ENCODE measurements around the gene RGS11.

RGS11 gene

DNA sequence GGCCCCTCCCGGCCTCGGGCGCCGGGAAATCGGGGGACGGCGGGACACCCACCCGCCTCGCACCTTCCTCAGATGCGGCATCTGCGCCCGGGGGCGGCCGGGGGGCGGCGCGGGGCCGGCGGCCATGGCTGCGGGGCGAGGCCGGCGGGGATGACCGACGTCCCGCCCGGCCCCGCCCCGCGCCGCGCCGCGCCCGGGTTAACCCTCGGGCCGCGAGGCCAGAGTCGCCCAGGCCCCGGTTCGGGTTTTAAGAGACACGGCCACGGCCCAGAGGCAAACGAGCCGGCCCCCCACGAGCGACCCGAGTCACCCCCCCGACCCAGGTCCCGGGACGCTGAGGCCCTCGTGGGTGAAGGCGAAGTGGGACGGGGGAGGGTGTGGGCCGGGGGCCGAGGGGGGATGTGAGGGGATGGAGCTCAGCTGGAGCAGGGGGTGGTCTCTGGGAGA is at the start of gene RGS11:
Gene RGS11 (minus strand): TSS at position 159 of the 447 bp plus-strand sequence. CDS start 33 bp downstream, at position 126.
- in situ Hi-C loops (cut with HindIII; ENCODE audit: low sequenced_read_pairs), result no loop called here

DNA sequence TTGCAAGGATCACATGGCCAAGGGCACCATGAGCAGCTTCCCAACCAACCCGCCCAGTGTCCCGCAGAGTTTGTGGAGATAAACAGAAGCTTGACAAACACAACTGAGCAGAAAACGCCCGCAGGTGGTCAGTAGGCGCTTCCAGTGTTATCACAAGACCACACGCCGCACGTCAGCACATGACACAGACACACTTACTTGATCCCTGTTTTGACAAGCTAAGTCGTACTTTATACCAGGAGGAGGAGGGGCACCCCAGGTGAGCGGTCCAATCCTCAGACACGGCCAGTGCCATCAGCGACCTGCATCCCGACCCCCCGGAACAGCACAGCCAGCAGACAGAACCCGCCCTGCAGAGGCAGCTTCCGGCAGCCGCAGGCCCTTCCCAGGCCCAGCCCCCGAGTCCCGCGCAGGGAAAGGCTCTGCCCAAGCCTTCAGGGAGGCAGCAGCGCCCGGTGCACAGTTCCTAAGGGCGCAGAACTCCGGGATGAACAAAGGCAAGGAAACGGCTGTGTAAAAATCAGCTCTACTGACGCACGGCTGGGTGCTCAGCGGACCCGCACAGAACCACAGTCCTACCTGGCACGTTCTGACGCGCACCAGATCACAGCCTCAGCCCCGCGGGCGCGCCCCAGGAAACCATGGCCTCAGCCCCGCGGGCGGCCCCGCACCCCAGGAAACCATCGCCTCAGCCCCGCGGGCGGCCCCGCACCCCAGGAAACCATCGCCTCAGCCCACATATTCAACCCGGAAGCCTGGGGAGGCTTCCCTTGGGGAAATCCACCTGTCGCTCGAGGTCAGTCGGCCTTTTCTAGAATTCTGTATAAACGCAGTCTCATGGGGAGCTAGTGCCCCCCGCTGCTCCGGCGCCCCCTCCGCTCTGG is 48.9 kb upstream of the RGS11 start:
- in situ Hi-C loops (cut with HindIII; ENCODE audit: low sequenced_read_pairs), result no loop called here

DNA sequence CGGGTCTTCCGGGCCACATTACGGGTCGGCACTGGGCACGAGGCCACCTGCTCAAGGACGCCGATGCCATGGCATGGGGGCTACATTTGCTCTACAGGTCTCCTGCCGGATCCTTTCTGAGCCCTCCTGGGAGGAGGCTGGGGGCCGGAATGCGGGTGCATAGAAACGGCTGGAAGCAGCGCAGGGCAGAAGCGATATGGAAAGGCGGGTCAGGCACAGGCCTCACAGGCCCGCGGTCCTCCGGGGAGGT is 48.4 kb upstream of the RGS11 start:
- in situ Hi-C loops (cut with HindIII; ENCODE audit: low sequenced_read_pairs), result no loop called here

DNA sequence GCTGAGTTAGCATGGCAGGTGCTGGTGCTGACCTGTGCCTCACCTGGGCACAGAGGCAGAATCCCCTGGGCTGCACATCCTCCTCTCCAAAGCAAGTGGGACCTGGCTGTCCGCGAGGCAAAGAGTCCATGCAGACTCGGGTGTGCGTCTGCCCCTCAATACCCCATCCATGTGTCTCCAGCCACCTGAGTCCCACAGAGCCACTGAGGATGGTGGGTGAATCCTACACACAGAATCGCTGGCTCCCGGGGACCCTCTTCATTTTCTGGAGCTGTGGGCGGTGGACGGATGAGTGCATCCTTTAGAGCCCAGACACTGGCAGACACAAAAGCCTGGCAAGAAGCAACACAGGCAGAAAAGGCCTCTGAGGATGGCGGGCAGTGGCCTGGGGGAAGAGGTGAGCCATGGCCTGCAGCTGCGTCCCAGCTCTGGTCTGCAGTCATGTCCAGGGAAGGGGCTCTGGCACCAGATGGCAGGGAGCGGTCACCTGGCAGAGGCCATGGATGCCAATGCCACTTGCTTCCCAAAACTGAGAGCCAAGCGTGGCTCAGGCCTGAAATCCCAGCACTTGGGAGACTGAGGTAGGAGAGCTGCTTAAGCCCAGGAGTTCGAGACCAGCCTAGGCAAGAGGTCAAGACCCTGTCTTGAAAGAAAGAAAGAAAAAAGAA is 46.9 kb upstream of the RGS11 start:
- in situ Hi-C loops (cut with HindIII; ENCODE audit: low sequenced_read_pairs), result no loop called here

GRCh38 chr16:321532-321931 is 45.8 kb upstream of the RGS11 start:
- in situ Hi-C loops (cut with HindIII; ENCODE audit: low sequenced_read_pairs), result no loop called here

DNA sequence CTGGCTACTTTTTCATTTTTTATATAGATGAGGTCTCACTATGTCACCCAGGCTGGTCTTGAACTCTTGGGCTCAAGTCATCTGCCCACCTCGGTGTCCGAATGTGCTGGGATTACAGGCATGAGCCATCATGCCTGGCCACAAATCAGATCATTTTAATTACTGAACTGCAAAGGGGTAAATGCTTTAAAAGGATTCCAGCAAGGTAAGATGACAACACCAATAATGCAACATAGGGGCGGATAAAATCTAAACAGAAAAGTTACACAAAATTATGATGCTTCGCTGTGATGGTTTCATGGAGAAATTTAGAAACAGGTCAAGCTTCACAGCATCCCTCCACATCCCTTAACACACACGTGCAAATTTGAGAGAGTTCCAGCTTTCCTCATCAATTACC is 44.5 kb upstream of the RGS11 start:
- in situ Hi-C loops (cut with HindIII; ENCODE audit: low sequenced_read_pairs), result no loop called here

DNA sequence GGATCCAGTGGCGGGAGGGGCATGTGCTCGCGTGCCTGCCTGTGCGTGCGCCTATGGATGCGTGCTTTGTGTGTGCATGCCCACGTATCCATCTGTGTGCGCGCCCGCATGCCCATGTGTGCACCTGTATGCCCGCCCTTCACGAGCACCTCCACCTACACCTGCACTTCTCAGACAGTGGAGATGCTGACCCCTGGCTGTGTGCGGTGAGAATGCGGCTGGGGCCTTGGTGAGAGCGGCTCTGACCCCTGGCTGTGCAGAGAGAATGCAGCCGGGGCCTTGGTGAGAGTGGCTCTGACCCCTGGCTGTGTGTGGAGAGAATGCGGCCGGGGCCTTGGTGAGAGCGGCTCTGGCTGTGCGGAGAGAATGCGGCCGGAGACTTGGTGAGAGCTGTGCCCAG is 42.9 kb upstream of the RGS11 start:
- in situ Hi-C loops (cut with HindIII; ENCODE audit: low sequenced_read_pairs), result no loop called here

- in situ Hi-C loops (cut with HindIII; ENCODE audit: low sequenced_read_pairs), result no loop called here
Observed at GRCh38 chr16:317583-317982, 41.8 kb upstream of the RGS11 start.

DNA sequence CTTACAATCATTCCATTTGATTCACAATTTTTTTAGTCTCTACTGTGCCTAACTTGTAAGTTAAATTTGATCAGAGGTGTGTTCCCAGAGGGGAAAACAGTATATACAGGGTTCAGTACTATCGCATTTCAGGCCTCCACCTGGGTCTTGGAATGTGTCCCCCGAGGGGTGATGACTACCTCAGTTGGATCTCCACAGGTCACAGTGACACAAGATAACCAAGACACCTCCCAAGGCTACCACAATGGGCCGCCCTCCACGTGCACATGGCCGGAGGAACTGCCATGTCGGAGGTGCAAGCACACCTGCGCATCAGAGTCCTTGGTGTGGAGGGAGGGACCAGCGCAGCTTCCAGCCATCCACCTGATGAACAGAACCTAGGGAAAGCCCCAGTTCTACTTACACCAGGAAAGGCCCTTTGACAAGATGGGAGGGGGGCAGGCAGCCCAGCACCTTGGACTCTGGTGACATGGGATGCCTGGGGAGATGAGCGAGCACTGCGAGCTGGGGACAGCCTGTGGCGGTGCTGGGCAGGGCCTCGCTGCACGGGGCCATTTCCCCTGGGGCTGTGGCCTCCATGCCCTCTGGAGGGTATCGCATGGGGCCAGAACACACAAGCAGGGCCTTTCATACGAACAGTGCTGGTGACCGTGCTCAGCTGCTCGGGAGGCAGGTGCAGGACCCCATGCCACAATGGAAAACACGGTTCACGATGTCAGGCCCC is 41.2 kb upstream of the RGS11 start:
- in situ Hi-C loops (cut with HindIII; ENCODE audit: low sequenced_read_pairs), result no loop called here

- in situ Hi-C loops (cut with HindIII; ENCODE audit: low sequenced_read_pairs), result no loop called here
Observed at GRCh38 chr16:314795-315299, 39.1 kb upstream of the RGS11 start.

DNA sequence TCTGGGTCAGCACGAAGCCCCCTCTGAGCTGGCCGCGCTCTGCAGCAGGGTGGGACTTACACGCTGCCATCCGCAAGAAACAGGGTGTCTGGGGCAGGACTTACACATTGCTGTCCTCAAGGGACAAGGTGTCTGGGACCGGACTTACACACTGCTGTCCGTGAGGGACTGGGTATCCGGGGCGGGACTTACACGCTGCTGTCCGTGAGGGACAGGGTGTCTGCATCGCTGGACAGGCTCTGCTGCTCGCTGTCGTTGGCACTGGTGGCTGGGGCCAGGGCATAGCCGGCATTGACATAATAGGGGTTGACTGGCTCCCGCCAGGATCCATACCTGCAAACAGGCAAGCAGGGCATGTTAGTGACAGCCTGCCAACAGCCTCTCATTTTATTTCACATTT is 38.6 kb upstream of the RGS11 start:
- in situ Hi-C loops (cut with HindIII; ENCODE audit: low sequenced_read_pairs), result no loop called here

GRCh38 chr16:311725-312124 is 36.0 kb upstream of the RGS11 start:
- in situ Hi-C loops (cut with HindIII; ENCODE audit: low sequenced_read_pairs), result no loop called here

DNA sequence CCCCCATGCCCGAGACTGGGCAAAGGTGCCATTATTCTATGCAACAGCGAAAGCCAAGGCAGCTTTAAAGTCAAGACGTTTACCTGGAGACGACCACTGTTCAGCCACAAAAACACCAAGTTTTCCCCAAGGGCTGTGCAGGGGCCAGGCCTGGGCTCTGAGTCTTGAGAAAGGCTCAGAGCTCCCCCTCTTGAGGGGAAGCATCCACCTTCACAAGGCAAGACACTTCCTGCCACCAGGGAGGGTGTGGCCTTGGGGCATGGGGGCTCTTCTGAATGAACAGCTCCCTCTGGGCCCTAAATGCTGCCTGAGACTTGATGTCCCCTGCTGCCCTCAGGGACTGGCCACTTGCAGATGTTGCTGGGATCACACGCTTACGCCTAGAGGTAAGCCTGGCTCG is 33.7 kb upstream of the RGS11 start:
- in situ Hi-C loops (cut with HindIII; ENCODE audit: low sequenced_read_pairs), result no loop called here

- in situ Hi-C loops (cut with HindIII; ENCODE audit: low sequenced_read_pairs), result no loop called here
Observed at GRCh38 chr16:307691-308312, 32.1 kb upstream of the RGS11 start.

DNA sequence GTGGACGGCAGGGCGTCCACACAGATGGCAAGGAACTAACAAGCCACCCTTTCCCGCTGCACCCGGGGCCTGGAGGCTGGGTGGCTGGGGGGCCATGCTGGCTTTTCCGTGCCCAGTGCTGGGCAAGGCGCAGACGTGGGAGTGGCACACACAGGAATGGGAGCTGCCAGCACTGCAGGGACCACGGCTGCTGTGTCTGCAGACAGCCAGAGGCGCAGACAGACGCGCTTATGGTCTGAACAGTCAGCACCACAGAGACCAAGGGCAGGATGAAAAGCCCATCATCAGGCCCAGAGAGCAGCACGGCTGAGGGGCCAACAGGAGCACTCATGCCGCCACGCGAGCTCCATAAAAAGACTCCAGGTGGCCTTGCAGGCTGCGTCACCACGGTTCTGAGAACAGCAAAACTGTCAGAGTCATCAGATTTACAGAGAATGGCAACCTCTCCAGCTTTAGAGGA is 31.2 kb upstream of the RGS11 start:
- in situ Hi-C loops (cut with HindIII; ENCODE audit: low sequenced_read_pairs), result no loop called here

DNA sequence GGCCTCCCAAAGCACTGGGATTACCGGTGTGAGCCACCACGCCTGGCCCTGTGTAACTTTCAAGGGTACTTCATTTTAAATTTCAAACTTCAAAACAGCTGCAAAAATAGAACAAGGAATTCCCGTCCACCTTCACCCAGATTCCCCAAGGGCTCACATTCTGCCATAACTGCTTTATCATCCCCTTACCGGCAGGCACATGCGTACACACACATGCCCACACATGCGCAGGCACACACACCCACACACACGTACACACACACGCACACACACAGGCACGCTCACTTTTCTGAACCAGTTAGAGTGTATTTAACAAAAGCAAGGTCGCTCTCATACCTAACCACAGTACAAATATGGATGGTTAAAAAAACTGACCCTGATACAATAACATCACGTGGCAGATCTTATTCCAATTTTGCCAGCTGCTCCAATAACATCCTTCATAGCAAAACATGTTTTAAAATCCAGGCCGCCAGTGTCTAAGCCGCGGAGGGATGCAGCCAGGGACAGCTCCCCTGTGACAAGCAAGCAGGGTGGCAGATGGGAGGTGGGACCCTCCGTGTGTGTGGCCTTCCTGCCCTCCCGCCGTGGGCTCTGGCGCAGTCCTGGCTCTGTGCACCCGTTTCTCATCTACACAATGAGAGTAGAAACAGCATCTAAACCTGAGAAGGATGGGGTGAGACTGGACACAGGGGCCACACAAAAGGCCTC is 30.3 kb upstream of the RGS11 start:
- in situ Hi-C loops (cut with HindIII; ENCODE audit: low sequenced_read_pairs), result no loop called here

- in situ Hi-C loops (cut with HindIII; ENCODE audit: low sequenced_read_pairs), result no loop called here
Observed at GRCh38 chr16:303760-304505, 28.2 kb upstream of the RGS11 start.

GRCh38 chr16:301950-302349 is 26.2 kb upstream of the RGS11 start:
- in situ Hi-C loops (cut with HindIII; ENCODE audit: low sequenced_read_pairs), result no loop called here

GRCh38 chr16:301235-301634 is 25.5 kb upstream of the RGS11 start:
- in situ Hi-C loops (cut with HindIII; ENCODE audit: low sequenced_read_pairs), result no loop called here

- in situ Hi-C loops (cut with HindIII; ENCODE audit: low sequenced_read_pairs), result no loop called here
Observed at GRCh38 chr16:297832-298231, 22.1 kb upstream of the RGS11 start.
